Measurements from ENCODE around the gene PDLIM4.

PDLIM4 gene

DNA sequence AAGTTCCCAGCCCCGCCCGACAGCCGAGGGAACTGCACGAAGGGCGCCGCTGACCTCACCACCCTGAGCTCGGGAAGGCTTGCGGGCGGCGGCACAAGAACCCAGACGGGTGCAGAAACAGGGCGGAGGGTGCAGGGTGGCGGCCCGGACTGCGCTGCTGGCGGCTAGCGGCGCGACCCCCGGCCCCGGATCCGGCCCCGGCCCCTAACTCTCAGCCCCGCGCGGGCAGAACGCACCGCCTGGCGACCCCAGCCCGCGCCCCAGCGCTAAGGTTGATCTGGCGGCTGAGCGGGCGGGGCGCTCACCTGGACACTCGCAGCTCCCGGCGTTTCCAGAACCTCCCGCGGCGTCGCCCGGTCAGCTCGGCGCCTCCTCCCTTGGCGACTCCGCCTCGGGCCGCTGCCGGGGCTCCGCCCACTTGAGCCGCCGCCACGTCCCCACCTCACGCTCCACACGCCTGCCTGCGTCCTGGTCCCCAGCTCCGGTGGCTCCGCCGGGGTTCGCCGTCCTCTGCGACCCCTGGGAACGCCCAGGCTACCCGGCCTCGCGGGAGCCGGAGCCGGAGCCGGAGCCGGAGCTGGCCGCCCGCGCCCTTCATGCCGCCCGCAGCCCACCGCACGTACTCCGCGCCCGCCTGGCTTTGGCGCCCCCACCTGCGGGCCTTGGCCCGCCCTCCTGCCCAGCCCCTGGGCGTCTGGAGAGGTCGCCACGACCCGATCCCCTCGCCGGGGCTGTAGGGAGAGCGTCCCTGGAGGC is 29.8 kb upstream of the PDLIM4 start, which contains the start of gene P4HA2:
P4HA2 (minus strand) TSS at position 369 of the 756 bp plus-strand sequence. CDS start 9,227 bp downstream, outside the sequence.
- peak; percentile 78 for DNase-seq

DNA sequence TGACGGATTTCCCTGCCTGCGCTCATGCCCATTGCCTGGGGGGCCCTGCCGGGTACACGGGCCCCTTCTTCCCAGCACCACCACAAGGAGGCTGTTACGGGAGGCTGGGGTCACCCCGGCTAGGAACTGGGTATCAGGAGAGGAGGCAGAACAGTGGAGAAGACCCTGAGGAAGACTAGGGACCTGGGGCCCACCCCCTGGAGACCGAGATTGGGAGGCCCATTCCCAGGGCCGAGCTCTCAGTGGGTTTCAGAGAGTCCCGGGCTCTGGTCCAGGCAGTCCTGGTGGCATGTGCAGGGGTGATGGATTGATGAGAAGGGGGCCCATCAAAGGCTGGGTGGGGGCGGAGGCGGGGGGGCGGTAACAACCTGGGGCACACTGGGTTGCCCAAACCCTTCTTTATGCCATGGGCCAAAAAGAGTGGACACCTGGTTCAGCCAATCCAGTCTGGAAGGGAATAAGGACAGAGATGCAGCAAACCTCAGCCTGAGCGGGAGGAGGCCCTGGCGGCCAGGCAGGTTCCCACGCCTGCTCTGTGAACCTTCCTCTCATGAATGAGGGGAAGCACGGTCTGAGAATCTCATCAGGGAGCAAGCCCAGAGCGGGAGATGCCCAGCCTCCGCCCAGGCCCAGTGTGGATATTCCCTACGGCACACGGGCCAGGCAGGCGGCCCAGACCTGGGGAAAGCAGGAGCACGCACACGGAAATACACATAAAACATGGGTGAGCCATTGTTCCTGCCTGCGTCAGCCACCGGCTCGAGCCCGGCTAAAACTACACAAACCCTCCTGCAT is 29.1 kb upstream of the PDLIM4 start:
- DNase-seq = no peak

DNA sequence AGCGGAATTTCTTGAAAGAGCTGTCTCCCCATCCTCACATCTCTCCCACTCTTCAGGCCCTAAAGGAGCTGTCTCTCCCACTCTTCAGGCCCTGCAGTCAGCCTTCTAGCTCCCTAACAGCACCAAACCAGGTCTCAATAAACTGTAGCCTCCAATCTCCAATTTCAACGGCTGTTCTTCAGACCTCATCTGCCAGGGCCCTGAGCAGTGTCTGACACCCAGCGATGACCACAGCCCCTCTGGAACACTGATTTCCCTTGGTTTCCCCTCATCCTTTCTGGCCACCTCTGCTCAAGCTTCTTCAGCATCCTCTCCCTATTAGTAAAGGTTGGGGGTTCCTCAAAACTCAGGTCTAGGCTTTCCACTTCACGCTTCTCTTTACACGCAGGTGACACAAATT is 28.3 kb upstream of the PDLIM4 start:
- DNase-seq = no peak

DNA sequence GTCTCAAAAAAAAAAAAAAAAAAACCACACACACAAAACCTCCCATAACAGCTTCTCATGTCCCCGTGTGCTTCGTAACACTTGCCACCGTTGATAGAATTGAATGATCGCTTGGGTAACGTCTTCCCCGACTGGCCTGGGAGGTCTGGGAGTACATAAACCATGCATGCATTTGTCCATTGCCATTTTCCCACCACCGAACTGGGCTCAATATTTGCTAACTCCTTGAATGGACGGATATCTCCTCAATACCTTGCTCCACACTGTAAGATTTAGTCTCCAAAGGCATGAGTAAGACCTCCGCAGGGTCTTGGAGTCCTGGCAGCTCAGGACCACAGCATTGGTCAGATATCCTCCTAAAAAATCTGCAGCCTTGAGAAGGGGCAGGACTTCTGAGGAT is 26.6 kb upstream of the PDLIM4 start:
- DNase-seq = no peak

DNA sequence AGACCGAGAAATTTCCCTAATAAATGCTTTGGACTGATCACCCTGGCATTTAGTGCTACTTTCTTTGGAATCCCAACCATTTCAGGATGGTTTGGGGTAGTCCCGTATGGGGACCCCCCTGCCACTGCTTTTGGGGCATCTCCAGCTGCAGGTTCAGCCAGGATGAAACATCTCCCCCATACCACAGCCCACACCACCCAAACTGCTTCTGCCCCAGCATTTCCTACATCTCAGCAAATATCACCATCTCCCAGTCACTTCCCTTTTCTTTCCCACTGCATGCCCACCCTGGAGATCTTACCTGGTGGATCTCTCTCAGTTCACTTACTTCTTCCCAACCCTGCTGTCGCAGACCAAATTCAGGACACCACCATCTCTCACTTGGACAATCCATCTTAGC is 25.0 kb upstream of the PDLIM4 start:
- DNase-seq = no peak

DNA sequence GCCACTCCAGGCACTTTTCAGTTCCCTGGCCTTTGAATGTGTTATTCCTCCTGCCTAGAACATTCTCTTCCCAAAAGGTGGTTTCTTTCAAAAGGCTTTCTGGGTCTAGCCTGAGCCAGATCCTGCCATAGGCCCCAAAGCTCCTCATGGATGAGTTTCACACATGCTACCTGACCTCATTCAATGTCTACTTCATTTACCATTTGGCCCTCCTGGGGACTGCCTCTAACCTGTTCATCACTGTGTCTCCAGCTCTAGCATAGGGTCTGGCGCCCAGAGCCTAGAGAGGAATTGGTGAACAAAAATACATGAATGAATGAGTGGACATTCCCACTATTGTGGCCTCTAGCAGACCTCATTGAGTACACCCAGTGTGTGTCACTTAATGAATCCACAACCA is 24.4 kb upstream of the PDLIM4 start:
- DNase-seq = no peak

DNA sequence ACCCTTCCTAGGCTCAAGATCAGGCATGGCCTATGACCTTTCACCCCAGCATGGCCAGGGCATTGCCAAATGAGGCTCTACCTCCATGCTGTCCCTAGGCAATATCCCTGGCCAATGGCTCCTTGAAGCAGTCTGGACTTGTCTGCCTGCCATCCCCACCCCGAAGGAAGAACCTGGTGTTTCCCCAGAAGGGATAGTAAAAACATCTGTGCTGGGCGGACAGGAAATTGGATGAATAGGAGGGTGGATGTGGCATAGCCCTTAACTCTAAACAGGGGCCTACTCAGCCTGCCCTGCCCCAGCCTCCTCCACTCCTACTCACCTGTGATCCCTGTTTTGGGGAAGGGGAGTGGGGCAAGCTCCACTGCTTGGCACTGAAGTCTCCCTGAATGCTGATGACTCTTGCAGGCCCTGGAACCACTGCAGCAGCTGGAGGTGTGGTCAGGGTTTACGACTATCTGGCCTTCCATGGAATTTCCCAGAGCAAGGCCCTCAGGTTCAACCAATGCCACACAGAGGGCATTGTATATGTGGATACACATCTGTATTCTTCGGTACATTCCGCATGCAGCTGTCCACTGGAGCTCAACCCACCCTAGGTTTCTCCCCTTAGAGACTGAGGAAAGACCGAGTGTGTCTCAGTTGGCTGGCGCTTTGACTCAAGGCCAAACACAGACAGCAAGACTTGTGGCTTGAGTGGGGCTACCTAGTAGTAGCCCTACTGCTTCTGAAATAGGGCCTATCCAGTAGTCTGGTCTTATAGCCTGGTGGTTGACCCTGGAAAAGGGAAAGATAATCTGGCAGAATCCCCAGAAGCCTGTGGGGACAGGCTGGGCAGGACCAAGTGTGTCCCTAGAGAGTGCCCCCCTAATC is 23.4 kb upstream of the PDLIM4 start:
- no peak for DNase-seq

DNA sequence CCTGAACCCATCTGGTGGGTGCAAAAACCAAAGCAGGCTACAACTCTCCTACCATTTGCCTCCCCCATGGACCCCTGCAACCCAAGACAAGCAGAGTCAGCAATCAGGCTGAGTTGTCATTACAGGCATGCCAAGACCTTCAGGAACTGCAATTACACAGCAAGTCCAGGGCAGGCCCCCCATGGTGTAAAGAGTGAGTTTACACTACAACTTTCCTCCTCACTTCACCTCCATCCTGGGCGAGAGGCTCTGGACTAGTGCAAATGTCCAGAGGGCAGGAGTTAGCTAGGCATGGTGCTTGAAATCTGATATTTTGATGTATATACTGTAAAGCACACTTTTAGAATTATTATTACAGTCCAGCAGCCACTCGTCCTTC is 22.8 kb upstream of the PDLIM4 start:
- DNase-seq = no peak

DNA sequence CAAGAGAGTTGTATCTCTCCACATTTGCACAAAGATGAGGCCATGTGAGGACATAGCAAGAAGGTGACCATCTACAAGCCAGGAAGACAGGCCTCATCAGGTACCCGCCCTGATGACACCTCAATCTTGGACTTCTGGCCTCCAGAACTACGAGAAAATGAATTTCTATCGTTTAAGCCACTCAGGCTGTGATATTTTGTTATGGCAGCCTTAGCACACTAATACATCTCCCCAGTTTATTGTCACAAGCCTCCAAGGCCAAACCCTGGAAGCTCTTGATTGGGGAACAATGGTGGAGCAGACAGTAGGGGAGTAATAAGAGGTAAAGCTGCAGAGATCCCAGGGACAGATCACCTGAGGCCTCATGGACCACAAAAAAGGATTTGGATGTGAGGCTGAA is 22.2 kb upstream of the PDLIM4 start:
- no peak for DNase-seq

DNA sequence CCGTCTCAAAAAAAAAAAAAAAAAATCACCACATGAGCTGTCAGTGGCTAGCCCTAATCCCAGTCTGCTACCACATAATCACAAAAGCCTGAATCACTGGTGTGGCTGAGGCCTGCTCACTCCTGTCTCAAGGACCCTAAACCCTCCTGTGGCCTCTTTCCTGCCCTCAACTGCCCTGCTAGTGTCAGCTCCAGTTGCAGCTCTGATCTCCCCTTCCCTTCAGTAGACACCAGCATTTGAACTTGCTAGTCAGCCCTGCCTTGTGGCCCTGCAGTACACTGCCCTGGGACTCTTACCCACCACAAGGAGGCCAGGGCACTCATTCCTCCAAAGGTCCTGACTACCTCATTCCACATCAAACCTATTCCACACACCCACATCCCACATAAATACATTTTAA is 20.4 kb upstream of the PDLIM4 start:
- peak; percentile 25 for DNase-seq

DNA sequence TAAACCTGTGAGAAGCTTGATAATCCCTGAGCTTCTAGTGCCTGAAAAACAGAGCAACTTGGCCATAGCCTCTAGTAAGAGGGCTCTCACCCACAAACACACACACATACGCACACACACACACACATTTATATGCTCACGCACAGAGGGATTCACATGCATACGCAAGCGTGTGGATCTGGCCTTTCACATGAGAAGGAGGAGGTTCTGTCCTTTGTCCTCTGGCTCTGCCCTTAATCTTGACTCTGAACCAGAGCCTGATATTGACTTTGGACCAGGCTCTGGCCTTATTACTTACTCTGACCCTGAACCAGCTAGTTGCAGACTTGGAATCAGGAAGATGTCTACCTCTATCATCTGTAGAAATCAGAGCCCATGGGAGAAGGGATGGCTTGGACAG is 19.8 kb upstream of the PDLIM4 start:
- DNase-seq = no peak

DNA sequence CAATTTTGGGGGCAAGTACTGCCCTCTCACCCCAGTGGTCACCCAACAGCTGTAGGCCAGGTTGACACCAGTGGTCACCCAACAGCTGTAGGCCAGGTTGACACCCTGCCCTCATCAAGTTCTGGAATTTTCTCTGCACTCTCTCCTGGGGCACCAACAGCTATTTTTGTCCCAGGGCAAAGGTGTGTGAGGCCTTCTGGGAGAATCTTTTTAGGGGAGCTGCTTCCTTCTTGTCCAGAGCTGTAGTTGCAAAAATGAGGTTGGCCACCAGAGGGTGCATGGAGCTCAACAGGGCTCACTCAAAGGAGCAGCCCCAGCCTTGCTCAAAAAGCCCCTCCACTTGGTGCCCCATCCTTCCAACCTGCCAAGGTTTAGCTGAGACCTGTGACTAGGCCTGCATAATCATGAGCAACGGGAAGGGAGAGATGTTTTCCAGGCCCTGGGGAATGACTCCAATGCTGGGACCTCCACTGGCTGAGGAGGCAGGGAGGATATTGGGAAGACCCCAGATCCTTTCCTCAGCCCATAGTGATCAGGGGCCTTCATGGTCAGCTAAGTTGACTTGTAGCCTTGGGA is 19.2 kb upstream of the PDLIM4 start:
- peak; percentile 68 for DNase-seq

DNA sequence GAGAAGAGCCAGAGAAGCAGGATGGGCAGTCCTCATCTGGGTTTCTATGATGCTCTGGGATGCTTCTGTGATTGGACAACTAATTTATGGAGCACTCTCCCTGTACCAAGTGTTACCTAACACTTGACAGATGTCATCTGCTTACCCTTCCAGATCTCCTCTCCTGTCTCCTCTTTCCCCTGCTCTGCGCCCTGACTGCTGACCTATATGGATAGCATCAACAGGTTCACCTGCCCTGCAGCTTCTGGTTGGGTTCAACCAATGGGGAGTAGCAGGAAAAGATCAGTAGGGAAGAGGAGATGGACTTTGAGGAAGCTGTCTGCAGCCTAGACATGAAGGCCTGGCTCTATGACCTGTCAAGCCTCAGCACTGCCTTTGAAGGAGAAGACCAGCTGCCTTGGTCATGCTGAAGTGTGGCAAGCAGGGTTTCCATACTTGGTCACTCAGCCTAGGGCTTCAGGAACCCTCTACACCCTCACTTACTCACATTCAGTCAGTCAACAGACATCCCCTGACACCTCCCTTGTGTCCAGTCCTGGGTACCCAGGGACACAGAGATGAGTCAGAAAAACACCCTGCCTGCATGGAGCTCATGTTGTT is 18.5 kb upstream of the PDLIM4 start:
- DNase-seq = no peak

DNA sequence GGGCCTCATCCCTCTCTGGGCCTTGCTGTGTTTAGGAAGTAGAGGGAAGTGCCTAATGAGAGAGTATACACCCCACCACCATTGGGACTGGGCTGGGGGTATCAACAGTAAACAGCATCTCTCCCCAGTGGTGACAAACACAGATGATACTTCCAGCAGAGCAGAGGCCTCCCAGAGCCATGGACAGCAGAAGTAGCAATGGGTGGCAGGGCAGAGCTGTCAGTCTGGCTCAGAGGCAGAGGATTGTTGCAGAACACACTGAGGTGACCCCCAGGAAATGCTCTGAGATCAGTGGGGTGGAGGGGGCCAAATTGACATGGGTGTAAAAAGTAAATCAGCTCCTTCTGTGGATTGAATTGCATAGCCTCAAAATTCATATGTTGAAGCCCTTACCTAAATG is 17.7 kb upstream of the PDLIM4 start:
- DNase-seq = no peak

DNA sequence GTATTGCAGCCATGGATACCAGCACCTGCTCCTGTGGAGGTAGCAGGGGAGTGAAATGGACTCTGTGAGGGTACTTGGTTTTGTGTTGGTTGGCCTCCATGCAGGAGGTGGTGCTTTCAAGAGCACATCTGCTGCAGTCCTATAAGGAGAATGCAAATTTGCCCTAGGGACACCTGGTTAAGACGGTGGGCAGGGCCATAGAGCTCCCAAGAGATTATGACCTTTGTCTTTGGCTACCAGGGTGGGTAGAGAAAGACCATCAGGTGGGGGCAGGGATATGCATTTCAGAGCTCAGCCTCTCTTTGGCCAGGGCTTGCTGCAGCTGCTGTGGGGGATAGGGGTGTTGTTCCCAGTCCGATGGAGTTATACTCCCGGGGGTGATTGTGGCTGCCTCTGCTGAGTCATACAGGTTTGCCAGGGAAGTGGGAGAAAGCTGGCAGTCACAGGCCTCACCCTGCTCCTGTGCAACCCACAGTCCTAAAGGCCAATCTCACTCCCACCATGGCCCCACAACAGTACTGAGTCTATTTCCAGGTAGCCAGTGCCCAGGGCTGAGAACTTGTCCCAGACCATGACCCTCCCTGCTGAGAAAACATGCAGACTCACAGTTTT is 14.0 kb upstream of the PDLIM4 start:
- DNase-seq = no peak

DNA sequence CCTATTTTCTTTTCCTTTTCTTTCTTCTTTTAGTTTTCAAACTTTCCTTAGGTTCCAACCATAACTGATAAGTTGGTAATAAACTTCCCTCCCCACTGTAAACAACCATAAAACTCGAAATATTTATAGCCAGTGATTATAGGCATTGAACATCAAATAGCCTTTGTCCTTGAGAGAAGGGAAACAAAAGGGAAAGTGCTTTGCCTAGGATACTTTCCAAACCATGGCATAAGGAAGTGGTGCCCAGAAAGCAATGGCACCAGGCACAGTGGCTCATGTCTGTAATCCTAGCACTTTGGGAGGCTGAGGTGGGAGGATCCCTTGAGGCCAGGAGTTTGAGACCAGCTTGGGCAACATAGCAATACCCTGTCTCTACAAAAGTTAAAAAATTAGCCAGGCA is 11.9 kb upstream of the PDLIM4 start:
- DNase-seq = no peak

DNA sequence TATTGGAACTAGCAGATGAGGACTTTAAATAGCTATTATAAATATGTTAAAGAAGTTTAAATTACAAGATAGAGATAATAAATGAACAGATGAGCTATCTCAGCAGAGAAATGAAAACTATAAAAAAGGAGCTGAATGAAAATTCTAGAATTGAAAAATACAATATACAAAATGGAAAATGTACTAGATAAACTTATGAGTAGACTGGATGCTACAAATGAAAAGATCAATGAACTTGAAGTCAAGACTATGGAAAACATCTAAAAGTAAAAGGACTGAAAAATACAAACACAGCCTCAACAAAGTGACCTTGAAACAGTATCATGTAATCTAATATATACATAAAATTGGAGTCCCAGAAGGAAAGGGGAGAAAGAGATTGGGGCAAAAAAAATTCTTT is 10.7 kb upstream of the PDLIM4 start:
- no peak for DNase-seq

DNA sequence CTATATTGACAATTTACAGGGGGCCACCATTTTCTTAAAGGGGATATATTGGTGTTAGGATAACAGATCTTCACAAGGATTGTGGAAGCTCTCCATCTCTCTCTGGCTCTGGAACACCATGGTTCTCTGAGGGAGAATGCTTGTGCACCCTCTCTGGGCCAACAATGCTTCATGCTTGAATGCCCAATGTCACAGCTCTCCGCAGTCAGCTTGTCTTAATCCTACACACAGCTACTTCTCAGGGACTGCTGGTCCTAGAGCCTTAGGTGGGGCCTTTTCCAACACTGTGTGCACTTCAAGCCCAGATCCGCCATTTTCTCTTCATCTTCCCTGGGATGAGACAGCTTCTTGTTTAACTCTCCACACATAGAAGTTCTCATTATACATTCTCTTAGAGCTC is 6.9 kb upstream of the PDLIM4 start:
- DNase-seq = no peak

DNA sequence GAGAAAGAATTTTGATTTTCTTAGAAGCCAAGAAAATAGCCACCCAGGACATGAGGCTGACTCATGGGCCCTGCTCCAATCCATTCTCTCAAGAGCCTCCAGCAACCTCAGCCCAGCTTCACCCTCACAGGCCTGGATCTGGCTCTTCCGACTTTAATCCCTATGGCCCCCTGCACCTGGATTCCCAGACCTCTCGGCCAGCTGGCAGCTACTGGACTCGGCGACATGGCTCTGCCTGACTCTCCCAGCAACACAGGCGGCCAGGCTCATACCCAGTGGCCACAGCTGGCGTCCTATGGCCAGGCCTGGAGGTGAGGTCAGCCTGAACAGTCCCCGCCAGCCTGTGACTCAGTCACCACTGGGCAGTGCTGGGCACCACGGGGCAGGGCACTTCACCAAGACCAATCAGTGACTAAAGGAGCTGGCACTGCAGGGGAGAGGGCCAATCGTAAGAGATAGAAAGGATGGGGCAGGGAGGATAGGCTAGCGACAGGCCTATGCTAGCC is 6.2 kb upstream of the PDLIM4 start:
- no peak for DNase-seq

DNA sequence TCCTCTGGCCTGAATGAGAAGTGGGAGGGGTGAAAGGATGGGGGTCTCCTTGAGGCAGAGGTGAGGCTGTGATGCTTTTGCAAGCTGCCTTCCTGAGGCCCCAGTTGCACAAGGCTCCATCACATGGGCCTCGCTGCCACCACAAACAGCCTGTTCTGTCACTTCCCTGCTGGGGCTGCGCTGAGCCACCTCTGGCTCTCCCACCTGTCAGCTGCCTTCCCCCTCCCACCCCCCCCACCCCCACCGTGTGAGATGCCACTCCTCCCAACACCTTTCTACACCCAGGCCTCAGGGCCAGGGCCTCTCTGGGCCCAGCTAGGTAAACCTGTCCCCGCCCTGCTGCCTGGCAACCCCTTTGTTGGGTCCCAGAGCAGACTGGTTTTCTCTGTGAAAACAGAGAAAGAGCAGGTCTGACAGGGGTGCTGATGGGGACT is 4.5 kb upstream of the PDLIM4 start:
- no peak for DNase-seq

DNA sequence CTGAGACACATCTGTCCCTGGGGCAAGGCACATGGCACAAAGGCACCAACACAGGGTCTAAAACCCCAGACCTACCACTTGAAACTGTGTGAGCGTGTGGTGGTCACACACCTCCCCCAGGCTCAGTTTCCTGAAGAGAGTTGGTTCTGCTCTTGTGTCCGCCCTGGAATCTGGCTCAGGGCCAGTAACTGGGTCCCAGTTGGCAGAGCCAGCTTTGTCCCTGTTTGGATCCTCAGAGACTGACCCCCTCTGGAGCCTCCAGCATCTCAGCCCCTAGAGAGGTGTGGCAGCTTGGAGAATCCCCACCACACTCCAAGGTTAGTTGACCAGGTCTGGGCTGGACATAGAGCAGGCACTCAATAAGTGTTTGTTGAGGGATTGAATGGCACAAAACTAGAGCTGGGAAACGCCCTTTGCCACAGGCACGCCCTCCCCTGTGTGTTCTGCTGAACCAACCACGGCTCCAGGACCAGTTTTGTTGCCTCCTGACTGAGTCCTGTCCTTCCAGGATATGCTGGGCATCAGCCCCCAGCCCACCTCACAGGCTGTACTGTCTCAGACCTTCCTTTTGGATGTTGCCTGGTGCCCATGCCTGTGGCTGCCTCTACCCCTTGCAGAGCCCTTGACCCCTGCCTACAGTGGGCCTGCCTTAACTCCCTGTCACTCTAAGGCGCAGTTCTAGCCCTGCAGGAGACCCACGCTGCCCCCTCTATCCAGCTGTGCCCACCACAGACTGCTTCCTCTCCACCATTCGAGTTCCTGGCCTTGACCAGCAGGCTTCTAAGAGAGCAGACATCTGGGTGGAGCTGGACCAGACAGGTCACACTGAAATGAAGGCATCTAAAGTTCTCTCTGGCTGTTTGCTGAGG is 3.8 kb upstream of the PDLIM4 start:
- no peak for DNase-seq
